ENCODE data around the gene CHERP.

The CHERP gene, protein sequence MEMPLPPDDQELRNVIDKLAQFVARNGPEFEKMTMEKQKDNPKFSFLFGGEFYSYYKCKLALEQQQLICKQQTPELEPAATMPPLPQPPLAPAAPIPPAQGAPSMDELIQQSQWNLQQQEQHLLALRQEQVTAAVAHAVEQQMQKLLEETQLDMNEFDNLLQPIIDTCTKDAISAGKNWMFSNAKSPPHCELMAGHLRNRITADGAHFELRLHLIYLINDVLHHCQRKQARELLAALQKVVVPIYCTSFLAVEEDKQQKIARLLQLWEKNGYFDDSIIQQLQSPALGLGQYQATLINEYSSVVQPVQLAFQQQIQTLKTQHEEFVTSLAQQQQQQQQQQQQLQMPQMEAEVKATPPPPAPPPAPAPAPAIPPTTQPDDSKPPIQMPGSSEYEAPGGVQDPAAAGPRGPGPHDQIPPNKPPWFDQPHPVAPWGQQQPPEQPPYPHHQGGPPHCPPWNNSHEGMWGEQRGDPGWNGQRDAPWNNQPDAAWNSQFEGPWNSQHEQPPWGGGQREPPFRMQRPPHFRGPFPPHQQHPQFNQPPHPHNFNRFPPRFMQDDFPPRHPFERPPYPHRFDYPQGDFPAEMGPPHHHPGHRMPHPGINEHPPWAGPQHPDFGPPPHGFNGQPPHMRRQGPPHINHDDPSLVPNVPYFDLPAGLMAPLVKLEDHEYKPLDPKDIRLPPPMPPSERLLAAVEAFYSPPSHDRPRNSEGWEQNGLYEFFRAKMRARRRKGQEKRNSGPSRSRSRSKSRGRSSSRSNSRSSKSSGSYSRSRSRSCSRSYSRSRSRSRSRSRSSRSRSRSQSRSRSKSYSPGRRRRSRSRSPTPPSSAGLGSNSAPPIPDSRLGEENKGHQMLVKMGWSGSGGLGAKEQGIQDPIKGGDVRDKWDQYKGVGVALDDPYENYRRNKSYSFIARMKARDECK

DNA sequence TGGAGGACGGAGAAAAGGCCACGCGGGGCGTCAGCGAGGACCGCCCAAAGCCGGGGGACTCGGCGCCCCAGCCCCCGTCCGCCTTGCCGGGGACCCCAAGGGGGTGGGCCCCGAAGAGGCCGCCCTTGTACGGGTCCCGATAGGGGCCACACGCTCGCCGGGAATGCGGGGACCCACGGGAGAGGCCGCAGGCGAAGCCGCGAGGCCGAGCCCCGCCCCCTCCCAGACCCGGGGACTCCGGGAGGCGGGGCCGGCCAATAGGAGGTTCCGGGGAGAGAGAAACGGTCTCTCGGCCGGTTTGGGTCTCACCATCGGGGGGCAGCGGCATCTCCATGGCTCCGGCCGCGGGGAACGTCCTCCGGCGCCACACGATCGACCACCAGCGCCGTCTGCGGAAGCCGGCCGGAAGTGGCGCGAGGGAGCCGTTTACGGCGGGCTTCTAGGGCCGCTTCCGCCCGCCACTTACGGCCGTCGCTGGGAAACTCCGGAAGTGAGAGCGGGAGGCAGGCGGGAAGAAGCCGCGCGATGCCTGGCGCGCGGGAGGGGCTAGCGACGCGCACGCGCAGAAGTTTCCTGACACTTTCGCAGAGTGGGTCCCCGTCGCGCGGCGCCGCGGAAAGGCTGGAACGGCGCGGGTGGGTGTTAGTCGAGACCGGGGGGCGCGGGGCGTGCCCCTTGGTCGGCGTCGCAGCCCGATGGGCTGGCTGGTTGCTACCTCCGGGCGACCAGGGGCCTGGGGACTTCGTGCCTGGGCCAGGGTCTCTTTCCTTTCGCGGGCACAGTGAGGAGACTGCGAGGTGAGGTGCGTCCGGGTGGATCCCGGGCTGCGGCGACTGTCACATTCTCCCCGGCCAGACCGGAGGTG, at the start of gene CHERP:
CHERP (minus strand) TSS at position 393 of the 865 bp plus-strand sequence; CDS start at position 334, 59 bp downstream.
- DNase-seq (ENCODE audit: low spot score), result peak; percentile 98
- TF ChIP-seq, protein P1, sequence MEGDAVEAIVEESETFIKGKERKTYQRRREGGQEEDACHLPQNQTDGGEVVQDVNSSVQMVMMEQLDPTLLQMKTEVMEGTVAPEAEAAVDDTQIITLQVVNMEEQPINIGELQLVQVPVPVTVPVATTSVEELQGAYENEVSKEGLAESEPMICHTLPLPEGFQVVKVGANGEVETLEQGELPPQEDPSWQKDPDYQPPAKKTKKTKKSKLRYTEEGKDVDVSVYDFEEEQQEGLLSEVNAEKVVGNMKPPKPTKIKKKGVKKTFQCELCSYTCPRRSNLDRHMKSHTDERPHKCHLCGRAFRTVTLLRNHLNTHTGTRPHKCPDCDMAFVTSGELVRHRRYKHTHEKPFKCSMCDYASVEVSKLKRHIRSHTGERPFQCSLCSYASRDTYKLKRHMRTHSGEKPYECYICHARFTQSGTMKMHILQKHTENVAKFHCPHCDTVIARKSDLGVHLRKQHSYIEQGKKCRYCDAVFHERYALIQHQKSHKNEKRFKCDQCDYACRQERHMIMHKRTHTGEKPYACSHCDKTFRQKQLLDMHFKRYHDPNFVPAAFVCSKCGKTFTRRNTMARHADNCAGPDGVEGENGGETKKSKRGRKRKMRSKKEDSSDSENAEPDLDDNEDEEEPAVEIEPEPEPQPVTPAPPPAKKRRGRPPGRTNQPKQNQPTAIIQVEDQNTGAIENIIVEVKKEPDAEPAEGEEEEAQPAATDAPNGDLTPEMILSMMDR (IDR thresholded peaks at IDR 0.05; ENCODE audit: extremely low read depth, missing control alignments), result no peak

DNA sequence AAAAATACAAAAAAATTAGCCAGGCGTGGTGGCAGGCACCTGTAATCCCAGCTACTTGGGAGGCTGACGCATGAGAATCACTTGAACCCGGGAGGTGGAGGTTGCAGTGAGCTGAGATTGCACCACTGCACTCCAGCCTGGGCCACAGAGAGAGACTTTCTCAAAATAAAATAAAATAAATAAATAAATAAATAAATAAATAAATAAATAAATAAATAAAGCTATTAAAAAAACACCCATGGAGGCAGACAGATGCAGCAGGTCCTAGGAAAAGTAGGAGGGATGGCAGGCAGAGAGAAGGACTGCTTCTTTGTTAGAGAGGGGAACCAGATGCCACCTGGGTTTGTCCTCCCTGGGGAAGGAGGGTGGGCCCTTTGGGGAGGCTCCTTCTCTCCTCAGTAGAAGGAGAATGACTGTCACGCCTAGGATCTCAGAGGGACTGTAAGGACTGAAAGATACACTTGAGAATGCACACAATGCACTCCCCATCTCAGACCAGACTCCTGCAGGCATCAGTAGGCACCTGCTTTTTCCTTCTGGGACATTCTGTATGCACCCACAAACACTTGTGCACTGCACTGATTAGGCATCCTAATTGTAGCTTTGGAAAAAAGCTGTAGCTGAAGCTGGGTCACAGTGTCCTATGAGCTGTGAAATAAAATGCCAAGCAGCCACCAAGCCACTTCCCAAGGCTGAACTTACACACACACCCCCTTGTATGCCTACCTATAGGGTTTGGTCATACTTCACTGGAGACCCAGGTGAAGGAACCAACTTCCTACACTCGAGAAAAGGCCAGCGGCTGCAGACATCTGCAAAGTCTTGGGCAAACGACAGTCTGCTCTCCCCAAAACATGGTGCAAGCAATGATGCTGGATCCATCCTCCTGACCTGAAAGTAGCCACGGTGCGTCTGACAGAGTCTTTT, 48.9 kb upstream of the CHERP start:
- TF ChIP-seq, protein P1 (IDR thresholded peaks at IDR 0.05; ENCODE audit: extremely low read depth, missing control alignments), result no peak

DNA sequence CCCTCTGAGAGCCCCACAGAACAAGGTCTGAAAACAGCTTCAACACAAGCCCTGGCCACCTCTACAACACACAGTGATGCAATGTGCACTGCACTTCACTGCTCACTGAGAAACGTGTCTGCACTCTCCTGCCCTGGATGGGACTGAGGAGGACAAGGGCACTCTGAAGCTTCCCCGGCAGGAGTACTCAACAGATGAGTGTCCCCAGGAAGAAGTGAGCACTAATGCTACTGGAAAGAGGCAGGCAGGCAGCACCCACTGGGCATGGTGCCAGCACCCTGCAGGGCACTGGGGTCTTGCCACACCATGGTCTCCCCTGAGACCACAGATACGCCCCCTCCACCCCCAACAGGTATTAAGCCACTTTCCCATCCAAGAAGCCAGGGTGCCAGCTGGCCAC, 47.7 kb upstream of the CHERP start:
- TF ChIP-seq, protein P1 (IDR thresholded peaks at IDR 0.05; ENCODE audit: extremely low read depth, missing control alignments), result no peak
- no peak for DNase-seq (ENCODE audit: low spot score)

More for the DNA sequence above, 48.9 kb upstream of the CHERP start:
- no peak for DNase-seq (ENCODE audit: low spot score)

DNA sequence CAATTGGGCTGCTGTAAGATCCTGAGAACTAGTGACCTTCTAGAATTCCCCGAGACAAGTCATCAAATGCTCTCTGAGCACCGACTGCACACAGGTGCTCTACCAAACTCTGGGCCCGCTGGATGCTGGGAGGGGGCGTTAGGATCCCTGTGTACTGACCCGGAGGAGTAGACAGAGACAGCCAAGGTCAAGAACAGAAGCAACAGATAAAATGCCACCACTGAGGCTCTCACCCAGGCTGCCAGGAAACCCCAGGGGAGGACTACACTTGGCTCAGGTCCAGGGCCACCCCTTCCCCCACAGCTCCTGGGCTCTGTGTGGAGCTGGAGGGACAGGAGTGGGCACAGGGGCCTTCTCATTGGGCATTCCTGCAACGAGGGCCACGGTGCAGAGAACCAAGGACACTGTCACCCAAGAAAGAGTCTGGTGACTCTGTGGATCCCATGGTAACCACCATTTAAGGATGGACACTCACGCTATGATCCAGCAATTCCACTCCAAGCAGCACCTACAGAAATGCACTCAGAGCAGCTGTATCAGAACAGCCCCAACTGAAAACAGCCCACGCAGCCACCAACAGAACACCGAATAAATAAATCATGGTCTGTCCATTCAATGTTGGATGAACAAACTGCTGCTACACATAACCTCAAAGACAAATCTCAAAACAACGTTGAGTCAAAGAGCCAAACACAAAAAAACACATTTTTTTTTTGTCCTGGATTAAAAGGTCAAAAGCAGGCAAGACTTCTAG, 46.8 kb upstream of the CHERP start:
- no peak for DNase-seq (ENCODE audit: low spot score)
- TF ChIP-seq, protein P1 (IDR thresholded peaks at IDR 0.05; ENCODE audit: extremely low read depth, missing control alignments), result no peak

DNA sequence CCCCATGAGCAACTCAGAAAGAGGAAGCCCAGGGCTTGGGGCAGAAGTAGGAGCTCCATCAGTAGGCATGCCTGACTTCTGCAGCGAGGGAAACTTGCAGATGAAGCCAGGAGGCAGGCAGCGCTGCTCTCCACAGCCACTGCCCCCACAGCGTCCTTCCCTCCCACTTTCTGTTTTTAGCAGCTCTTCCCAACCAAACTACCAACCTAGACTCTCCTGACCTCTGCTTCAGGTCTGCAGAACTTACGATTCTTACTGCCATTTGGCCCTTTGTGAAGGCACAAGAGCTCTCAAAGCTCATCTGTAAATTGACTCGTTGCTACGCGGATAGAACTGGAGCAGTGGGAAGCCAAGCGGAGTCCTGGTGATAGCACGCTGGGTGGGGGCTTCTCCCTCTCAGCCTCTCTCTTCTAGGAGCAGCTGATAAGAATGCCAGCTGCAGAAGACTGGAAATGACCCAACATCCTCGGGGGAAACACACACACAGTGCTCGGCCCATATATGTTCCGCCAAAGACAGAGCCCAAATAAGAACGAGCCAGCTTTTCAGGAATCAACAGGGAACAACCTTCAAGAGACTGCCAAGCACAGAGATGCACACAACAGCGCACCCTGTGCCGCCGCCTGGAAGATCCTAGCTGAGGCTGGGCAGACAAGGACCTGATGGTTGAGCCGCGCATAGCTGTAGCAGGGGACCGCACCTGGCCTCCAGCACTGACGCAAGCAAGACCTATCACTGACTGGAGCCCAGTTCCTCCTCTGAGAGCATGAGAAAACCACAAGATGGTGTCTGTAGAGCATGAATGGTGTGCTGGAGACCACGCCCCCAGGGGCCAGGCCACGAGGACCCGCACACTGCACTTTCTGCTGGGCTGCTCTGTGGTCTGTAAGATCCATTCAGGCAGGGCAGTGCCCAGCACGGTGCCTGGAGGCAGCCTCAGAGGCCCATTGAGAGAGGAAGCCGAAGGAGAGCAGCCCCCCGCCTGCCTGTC, 45.9 kb upstream of the CHERP start:
- peak; percentile 84 for DNase-seq (ENCODE audit: low spot score)
- TF ChIP-seq, protein P1 (IDR thresholded peaks at IDR 0.05; ENCODE audit: extremely low read depth, missing control alignments), result peak; percentile 14
